COLO668 (cell line): ENCODE results near the gene LRFN2.
A peak's percentile ranks its signal among the peaks of the same experiment; 100 is the strongest.

Experiments
- DNase-seq: peaks from one replicate; lab custom pipeline; 2025; ENCODE audit not compliant: unreplicated experiment; lab: John Stamatoyannopoulos, UW

LRFN2 gene

DNA sequence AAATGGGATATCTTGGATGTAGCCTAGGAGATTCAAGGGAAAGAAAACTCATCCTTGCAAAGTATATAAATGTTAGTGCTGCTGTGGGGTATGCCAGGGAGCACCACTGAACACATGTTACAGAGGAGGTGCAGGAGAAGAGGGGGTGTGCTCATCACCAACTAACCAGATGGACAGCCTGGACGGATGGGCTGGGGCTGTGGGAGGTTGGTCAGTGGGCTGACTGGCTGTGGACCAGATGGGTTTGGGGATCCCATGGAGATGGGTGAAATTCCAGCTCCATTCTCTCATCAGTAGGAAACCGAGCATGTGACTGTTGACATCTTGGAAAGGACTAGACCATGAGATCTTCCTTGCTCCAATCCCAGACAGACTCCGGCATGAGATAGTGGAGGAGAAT is 201.0 kb downstream of the LRFN2 start:
- no peak for DNase-seq

DNA sequence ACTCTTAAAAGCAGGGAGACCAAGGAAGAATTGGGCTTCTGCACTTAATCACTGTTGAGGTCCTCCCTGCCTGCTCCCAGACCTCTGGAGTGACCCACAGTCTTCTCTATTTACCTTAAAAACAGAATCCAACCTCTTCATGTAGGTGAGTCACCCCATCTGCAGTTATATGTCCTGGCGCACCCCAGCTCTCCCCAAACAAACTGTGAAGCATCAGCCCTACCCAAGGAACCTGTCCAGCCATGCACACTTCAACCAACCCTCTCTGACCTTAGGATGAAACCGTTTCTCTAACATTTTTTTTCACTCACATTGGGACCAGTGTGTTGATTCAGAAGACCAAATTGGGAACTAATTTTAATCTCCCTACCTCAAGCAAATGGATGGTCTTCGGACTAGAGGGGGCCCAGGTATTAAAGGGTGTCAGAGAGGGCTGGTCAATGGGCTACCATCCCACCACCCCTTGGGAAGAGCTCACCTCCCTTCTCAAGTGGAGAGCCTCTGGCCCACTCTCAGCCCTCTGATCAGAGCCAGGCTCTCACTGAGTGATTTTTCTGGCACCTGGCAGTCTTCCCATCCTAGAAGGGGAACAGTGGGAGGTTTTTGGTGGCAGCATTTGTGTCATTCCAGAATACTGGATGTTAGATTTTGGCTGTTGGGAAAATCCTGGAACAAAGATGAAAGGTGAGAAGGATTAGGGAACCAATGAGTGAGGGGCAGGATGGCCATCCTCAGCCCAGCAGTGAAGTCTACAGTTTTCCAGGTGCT is 203.6 kb downstream of the LRFN2 start:
- no peak for DNase-seq

DNA sequence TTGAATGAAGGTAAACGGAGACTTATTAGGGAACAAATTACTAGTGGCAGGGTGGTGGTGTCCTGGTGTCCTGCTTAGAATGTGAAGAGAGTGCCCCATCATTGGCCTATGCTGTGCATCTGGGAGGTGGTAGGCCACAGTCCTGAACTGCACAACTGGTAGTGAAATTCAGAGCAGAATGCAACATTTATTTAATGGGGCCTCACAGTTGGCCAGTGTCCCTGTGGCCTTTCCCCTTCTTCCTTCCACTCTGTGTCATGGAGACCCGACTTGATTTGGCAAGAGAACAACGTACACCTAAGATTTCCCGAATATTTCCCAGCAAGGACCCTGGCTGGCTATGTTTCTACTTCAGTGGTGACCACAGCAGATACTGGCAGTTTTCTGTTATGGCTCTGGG is 206.9 kb downstream of the LRFN2 start:
- DNase-seq: no peak

DNA sequence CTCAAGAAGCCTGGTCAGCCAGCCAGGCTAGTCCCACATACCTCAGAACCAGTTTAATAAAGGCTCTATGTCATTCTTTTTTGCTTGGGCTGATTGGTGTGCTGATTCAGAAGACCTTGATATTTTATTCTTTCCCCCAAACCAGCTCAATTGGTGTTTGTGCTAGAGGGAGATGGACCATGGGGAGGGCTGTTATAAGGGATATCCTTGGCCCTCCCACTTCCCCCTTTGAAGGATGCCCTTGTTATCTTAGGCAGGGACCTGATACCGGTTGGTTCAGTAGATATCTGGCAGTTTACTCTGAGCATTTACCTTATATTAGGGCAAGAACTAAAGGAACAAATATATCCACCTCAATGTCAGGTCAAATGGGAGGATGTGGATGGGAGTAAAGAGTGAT is 207.4 kb downstream of the LRFN2 start:
- no peak for DNase-seq

DNA sequence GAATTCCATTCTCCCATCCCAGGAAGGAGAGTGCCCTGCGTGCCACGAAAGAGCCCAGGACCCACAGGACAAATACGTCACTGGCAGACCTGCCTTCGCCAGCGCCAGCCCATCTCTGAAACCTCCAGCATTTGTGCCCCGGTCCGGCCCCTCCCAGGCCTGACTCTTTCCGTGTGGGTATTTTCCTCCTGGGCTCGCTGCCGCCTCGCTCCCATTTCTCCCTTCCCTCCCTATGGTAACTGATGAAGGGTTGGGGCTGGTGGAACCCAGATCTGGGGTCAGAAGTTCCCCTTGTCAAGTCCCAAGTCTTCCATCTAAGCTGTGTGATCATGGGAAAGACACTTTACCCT is 208.5 kb downstream of the LRFN2 start:
- no peak for DNase-seq

DNA sequence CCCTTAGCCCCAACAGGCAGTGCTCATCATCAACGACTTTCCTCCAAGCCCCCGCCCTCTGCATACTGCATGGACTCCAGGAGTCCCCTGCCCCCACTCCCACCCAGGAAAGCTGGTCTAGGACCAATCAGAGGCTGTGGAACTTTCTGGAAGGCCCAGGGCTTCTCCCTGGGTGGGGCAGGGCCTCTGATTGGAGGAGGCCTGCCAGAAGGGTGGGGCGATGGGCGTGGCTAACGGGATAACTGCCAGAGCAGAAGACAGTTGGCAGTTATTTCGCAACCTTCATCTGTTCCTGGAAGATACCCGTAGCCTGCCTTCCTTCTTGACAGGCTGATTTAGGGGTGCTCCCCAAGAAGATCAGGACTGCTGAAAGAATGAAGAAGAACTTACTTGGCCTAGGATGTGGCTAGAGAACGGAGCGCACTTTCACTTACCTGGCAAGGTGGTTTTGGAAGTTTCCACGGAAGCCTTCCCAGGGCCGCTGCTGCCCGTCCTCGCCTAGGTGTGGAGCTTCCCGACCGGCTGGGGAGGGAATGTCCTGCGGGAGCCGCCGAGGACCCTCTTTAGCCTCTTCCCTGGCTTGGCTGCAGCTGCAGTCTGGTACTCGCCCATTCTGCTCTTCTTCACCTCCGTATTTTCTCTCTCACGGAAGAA is 209.0 kb downstream of the LRFN2 start:
- no peak for DNase-seq

DNA sequence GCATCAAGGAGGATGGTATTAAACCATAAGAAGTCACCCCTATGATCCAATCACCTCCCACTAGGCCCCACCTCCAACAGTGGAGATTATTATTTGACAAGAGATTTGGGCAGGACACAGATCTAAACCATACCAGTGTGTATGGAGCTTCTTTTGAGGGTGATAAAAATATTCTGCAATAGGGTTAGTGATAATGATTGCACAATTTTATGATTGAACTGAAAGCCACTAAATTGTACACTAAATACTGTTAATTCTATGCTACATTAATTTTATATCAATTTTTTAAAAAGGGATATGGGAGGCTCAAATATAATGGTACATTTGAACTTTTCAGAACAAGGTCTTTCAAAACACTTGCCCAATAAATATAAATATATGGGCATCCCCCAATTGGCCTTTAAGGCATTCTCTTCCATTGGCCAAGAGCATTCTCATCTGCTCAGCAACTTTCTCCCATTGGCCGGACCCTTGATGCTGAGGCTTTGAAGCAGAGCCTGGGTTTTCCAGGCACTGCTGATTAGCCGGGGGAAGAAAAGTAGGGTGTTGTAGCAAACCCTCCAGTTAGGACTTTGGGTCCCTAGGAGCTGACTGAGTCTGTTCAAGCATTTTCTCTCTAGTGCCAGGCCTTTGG is 209.9 kb downstream of the LRFN2 start:
- no peak for DNase-seq

DNA sequence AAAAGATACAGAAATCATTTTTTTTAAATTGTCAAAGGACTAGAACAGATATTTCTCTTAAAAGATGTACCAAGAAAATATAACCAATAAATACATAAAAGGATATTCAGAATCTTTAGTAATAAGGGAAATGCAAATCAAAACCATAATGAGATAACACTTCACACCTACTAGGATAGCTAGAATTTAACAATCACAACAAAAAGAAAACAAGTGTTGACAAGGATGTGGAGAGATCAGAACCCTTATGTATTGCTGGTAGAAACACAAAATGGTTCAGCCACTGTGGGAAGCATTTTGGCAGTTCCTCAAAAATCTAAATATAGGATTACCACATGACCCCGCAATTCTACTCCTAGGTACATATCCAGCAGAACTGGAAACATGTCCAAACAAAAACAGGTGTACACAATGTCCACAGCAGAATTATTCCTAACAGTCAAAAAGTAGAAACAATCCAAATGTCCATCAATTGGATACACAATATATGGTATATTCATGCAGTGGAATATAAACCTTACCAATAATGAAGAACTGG is 211.0 kb downstream of the LRFN2 start:
- DNase-seq: no peak

DNA sequence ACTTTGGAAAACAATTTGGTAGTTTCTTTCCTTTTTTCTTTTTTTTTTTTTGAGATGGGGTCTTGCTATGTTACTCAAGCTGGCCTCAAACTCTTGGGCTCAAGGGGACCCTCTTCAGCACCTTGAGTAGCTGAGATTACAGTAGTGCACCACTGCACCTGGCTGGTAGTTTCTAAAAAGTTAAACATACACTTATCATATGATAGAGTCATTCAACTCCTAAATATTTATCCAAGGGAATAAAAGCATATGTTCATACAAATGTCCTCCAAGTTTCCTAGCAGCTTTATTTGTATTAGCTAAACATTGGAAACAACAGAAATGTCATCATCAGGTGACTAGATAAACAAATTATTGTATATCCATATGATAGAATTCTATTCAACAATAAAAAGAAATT is 213.9 kb downstream of the LRFN2 start:
- DNase-seq: no peak

DNA sequence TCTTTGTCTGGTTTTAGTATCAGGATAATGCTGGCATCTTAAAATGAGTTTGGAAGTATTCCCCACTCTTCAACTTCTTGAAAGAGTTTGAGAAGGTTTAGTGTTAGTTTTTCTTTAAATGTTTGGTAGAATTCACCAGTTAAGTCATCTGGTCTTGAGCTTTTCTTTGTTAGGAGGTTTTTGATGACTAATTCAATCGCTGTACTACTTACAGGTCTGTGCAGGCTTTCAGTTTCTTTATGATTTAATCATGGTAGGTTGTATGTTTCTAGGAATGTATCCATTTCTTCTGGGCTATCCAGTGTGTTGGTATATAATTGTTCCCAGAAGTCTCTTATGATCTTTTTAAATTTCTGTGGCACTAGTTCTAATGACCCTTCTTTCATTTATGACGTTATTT is 215.5 kb downstream of the LRFN2 start:
- no peak for DNase-seq

DNA sequence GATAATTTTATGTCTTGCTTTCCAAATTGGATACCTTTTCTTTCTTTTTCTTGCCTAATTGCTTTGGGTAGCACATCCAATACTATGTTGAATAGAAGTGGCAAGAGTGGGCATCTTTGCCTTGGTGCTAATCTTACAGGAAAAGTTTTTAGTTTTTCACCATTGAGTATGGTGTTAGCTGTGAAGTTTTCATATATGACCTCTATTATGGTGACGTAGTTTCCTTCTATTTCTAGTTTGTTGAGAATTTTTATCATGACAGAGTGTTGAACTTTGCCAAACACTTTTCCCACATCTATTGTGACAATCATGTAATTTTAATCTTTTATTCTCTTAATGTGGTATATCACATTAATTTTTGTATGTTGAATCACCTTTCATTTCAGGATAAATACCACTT is 216.1 kb downstream of the LRFN2 start:
- DNase-seq: no peak

DNA sequence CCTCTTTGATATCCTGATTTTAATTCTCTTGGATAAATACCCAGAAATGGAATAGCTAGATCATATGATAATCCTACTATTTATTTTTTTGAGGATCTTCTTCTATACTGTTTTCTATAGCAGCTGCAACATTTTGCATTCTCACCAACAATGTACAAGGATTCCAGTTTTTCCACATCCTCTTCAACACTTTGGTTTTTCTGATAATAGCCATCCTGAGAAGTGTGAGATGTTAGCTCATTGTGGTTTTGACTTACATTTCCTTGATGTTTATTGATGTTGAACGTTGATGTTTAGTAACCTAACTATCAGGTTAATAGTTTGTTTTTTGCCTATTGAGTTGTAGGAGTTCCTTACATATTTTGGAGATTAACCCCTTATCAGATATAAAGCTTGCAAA is 217.3 kb downstream of the LRFN2 start:
- DNase-seq: no peak

DNA sequence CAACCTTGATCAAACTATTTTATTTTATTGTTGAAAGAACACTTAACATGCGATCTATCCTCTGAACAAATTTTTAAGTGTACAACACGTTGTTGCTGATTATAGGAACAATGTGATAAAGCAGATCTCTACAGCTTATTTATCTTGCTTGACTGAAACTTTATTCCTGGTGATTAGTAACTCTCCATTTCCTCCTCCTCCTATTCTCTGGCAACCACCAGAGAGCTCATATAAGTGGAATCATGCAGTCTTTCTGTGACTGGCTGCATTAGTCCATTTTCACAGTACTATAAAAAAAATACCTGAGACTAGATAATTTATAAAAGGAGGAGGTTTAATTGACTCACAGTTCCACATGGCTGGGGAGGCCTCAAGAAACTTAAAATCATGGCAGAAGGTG is 218.1 kb downstream of the LRFN2 start:
- DNase-seq: no peak

DNA sequence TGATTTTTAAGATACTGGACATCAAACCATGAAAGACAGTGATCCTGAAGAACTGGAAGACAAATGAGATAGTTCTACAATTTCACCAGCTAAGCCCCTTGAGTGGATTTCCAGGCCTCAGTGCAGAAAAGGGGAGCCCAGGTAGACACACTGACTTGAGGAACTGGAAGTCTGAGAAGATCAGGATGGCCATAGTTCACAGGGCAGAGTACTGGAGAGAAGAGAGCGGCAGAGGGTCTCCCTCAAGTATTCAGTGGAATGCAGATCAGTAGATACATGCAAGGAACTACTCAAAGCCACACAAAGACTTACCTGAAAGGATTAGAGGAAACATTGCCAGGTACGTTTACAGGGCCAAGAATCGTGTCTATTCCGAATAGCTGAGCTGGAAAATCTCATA is 224.3 kb downstream of the LRFN2 start:
- DNase-seq: no peak

DNA sequence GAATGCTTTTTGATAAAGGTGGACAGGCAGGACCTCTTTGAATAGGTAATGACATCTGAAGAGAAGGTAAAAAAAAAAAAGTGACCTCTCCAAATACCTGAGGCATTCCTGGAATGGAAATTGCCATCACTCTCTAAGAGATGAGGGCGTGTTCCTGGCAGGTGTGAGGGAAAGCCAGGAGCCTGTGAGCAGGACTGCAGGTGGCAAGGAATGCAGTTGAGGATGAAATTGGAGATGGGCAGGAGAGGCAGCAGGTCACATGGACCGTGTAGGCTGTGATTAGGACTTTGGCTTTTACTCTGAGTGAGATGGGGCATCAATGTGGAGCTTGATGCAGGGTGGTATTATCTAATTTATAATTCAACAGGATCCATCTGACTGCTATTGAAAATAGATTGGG is 227.4 kb downstream of the LRFN2 start:
- DNase-seq: peak; percentile 70

DNA sequence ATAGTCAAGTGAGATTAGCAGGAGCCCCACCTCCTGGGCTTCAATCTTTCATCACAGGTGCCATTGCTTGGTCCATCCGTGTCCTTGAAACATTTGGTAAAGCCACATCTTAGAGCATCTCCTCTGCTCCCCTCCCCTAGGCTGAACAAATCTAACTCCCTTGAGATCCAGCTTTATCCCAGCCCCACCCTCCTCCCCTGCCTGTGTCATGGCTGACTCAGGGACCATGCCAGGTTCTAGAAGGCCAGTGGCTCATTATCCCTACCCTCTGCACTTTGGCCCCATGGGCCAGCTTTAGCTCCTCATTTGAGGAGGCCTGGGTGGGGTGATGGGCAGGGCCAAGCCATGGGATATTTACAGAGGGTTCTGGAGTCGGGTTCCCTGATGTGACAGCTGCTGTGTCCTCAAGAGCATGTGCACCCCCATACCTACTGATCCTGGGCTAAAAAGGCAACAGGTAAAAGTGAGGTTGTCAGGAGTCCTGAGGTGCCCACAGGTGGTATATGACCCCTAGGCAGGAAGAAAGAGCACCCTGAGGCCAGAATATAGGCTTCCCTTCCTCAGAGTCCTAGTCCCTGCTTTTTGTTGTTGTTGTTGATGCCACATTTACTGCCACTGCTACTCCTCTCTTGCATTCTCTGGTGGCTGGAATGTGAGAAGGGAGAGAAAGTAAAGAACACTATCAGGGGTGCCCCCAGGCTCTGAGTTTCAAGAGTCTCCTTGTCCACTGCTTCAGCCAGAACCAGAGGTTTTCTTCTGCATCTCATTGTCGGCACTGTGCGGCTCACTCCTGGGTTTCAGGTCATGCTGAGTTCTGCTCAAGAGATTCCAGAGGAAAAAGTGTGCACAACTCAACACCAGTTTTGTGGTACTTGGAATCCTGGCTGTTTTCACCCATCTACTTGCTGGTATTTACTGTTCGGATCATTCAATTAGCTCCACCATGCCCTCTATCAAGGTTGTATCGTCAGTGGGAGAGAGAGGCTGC is 228.4 kb downstream of the LRFN2 start:
- DNase-seq: no peak

DNA sequence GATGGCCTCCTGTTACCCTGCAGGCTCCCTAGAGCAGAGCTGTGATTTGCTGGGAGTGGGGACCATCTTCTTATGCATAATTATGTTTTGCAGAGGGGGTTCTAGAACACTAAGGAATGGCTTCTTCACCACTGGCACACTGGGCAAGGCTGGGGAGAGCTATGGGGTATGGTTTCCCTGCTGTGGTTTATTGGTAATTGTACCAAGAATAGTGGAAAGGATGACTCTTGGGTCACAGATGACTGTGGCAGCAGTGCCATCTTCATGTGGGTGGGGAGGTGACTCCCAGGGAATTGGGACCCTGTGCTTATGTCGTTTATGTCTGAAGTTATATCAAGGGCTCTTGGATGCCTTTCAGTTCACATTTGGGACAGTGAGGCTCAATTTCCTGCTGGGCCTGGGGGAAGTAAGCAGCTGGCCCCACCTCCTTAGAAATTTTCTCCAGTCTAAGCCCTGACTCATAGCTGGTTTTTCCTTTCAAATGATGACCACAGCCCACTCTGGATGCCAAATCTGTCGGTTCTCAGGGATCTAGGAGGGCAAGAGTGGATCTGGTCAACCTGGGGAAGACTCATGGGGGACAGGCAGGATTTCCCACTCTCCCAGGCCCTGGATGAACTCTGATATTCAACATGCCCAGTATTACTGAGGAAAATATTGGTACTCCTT is 230.8 kb downstream of the LRFN2 start:
- no peak for DNase-seq

DNA sequence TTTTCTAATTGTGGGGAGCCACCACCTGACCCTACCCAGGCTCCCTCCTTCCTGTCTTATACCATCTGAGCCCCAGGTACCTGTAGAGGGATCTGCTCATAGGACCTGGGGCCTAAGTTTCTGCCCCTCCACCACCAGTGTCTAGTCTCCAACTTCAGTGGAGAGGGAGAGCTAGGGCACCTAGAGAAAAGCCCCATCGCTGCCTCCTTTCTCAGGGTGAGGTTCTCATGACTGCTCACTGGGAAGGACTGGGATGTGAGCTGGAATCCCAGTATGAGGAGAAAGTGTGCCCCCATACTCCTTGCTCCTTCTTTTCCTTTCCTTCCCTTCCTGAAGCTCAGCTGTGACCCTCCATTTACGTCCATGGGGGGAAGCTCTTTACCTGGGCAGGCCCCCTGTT is 231.6 kb downstream of the LRFN2 start:
- no peak for DNase-seq

DNA sequence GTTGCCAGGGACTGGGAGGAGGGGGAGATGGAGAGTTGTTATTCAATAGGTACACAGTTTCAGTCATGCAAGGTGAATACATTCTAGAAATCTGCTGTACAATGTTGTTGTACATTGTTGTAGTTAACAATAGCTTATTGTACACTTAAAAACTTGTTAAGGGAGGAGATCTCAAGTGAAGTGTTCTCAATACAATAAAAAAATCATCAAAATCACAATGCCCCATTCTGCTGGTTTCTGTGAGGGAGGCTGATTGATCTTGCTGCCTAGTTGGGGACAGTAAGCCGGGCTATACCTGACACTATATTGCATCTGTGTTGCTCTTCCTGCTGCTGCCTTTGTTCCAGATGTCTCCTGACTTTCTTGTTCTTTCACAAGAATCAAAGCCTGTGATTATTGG is 232.1 kb downstream of the LRFN2 start:
- no peak for DNase-seq

DNA sequence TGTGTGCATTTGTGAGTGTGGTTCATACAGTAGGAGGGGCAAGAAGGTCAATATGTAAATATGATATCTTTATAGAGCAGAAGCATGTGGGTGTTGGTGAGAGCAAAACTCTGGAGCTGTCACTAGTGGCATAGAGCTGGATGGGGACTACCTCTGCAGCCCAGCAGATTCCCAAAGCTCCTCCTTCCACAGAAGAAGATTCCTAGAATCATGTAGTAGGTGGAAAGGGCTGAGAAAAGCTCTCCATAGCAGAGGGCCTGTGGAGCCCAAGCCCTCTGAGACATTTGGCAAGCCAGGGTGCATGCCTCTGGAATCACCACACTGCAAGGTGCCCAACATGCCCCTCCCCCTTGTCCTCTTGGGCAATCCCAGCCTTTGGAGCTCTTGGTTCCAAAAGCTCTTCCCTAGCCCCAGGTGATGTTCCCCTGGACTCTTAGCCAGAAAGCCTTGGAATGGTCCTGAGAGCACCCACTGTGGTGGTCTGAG is 233.2 kb downstream of the LRFN2 start:
- no peak for DNase-seq
